Kidney glomerular epithelial cell (primary cell): Measurements from ENCODE around the gene TSR2.
"Not testable (repeated sequence)": the region's sequence is repeated elsewhere in the genome, so short reads cannot be mapped to it uniquely, and the experiment has no call there.

Experiments used
- DNase-seq: peaks from one replicate; lab custom pipeline; 2025; lab: John Stamatoyannopoulos, UW

The TSR2 gene

GRCh38 chrX:54473993-54474859 is 34.0 kb downstream of the TSR2 start:
- peak; percentile 39 for DNase-seq

- DNase-seq, result no peak
Measured at GRCh38 chrX:54479136-54480111, 39.2 kb downstream of the TSR2 start.

- no peak for DNase-seq
Measured at GRCh38 chrX:54482839-54483593, 42.8 kb downstream of the TSR2 start.

- no peak for DNase-seq
Measured at GRCh38 chrX:54483946-54484345, 43.7 kb downstream of the TSR2 start.

DNA sequence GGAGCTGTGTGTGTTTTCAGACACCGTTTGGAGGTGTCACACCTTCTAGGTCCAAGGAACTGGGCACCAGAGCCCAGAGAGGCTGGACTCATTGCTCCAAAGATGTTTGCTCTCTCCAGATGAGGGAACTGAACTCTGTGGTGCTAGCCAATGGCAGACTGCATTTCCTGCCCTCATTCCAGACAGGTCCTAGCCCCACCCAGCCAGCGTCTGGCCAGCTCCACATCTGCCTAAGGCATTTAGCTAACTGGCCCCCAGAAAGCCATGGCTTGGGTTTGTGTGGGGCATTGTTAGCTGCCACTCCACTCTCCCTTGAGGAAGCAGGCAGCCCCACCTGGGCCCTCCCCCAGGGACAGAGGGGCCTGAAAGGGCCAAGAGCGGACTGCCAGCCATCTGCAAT is 44.5 kb downstream of the TSR2 start:
- no peak for DNase-seq

- DNase-seq, result not testable (repeated sequence)
Measured at GRCh38 chrX:54489819-54490218, 49.6 kb downstream of the TSR2 start.

DNA sequence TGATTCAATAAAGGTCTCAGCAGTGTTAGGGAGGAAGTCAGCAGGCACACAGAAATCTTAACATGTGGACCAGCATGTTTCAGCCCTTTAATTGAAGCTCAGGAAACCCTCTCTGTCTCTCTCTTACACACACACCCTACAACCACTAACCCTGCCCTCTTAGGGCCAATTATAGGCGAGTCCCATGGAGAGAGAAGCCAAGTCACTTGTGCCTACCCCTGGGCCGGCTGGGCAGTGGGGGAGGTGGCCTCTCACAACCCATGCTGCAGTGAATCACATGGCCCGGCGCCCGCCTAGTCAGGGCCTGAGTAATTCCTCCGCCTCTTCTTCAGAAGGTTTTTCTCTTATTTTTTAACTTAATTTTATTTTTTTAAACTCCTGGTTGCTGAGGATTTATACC is 52.1 kb downstream of the TSR2 start:
- no peak for DNase-seq

DNA sequence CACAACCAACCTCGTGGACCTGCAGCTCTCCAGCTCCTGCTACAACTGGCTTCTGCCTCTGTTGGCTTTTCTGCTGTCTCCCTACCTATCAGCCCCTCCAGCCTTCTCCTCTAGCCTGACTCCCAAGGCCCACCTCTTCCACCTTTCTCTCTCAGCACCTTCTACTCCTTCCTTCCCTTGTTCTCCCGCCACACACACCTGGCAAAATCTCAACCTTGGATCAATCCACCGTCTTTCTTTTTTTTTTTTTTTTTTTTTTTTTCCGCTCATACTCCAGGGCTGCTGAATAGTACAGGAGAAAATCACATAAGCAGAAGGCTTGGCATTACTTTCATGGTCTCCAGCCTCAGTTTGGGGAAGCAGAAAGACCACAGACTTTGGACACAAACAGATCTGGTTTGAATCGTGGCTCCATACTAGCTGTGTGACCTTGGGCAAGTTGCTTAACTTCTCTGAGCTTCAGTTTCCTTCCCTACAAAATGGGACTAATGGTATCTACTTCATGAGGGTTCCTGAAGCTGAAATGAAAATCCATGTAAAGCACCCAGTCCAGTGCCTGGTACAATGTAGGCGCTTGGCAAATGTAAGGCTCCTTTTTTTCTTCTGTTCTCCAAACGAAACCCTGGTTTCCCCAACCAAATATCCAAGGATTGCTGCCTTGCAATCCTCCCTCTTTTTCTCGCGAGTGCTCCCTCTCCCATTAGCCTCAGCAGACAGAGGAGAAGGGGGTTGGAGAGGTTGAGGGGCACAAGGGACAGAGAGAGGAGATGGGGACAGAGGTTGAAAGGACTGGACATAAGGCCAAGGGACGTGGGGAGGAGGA is 54.2 kb downstream of the TSR2 start:
- no peak for DNase-seq
